Activated CD4-positive, CD25-positive, alpha-beta regulatory T cell (primary cell): Measurements from ENCODE around the gene CIC.
A peak's percentile ranks its signal among the peaks of the same experiment; 100 is the strongest.
"Not testable (repeated sequence)": the region's sequence is repeated elsewhere in the genome, so short reads cannot be mapped to it uniquely, and the experiment has no call there.

Experiments used
- DNase-seq, 4 experiments: peaks; one replicate each; lab custom pipeline; 2025; lab: John Stamatoyannopoulos, UW

CIC gene

GRCh38 chr19:42255766-42256745 lies 13.0 kb upstream of the CIC start:
- DNase-seq = no peak

- not testable (repeated sequence) for DNase-seq
Measured at GRCh38 chr19:42257842-42258241, 11.2 kb upstream of the CIC start.

GRCh38 chr19:42261763-42262162 lies 7.3 kb upstream of the CIC start:
- DNase-seq = no peak

GRCh38 chr19:42266105-42266504 lies 2.9 kb upstream of the CIC start:
- DNase-seq = not testable (repeated sequence)

DNA sequence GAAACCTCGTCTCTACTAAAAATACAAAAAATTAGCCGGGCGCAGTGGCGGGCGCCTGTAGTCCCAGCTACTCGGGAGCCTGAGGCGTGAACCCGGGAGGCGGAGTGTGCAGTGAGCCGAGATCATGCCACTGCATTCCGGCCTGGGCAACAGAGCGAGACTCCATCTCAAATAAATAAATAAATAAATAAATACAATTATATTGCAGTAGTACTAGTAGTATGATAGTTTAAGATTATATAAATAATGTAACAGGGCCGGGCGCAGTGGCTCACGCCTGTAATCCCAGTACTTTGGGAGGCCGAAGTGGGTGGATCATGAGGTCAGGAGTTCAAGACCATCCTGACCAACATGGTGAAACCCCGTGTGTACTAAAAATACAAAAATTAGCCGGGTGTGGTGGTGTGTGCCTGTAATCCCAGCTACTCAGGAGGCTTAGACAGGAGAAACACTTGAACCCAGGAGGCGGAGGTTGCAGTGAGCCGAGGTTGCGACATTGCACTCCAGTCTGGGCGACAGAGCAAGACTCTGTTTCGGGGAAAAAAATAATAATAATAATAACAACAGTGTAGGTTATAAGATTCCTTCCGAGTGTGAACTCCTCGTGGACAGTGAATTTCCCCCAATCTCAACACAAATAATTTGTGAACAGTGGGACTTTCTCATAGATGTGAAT lies 2.0 kb upstream of the CIC start:
- DNase-seq = not testable (repeated sequence)

DNA sequence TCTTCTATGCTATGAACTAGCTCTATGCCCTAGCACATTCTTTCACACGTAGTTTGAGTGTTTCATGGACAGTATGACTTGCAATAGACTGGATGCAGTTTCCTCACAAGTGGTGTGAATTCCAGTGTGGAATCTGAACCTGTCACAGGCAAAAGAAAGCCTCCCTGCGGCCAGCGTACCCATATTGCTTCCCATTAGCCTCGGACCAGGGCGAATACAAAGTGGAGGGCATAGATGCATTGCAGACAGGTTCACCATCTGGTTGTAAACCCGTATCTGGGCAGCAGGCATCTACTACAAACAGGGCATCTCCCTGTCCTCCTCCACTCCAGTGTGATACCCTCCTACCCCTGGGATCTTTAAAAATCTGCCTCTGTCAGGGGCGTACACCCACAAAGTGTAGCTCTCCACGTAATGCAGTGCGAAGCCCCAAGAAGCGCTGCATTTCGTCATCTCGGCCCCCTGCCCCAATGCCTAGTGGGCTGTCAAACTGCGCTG lies 1.4 kb upstream of the CIC start:
- no peak for DNase-seq

- DNase-seq = peak; percentile 92 to 98 (median 96)
Measured at GRCh38 chr19:42268142-42268703, 829 bp upstream of the CIC start.

GRCh38 chr19:42269478-42270345 lies 660 bp downstream of the CIC start:
- no peak for DNase-seq

DNA sequence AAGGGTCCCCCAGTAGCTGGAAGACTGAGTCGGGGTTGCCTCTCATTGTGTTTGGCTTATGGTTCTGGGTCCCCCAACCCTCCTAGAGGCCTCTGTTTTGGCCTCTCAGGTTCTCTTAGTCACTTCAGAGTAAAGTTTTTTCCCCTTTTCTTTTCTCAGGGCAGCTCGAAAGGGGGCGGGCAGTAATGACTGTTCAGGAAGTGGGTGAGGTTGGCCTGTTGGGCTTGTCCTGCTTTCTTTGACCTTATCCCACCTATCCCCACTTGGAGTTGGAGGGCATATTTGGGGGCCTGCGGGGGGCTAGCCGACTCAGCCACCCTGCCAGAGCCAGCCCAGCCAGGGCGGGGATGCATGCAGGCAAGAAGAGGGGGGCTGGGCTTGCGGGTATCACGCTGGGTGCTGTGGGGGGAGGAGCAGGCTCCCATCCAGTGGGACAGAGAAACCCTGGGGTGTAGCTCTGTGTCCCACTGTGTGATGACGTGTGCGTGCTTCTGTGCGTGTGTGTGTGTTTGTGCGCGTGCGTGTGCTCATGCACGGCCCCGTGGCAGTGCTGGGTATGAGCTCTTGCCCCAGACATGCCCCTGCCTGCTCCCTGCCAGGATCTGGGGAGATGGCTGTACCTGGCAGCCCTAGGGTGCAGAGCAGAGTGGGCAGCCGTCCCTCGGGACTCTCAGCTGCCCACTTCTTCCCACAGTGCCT lies 1.4 kb downstream of the CIC start:
- DNase-seq = peak in 3 of 4 experiments; percentile 25 to 35 (median 32)

- DNase-seq = no peak
Measured at GRCh38 chr19:42271045-42271419, 2.0 kb downstream of the CIC start.

DNA sequence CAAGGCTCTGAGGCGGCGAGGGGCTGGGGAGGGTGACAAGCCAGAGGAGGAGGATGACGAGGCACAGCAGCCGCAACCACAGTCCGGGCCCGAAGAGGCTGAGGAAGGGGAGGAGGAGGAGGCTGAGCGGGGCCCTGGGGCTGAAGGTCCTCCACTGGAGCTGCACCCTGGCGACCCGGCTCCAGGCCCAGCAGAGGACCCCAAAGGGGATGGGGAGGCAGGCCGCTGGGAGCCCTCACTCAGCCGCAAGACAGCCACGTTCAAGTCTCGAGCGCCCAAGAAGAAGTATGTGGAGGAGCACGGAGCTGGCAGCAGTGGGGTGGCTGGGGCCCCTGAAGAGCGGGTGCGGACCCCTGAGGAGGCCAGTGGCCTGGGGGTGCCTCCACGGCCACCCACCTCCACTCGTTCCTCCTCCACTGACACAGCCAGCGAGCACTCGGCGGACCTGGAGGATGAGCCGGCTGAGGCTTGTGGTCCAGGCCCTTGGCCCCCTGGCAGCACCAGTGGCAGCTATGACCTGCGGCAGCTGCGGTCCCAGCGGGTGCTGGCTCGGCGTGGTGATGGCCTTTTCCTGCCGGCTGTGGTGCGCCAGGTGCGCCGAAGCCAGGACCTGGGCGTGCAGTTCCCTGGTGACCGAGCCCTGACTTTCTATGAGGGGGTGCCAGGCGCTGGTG lies 2.9 kb downstream of the CIC start:
- no peak for DNase-seq

- no peak for DNase-seq
Measured at GRCh38 chr19:42272535-42272897, 3.5 kb downstream of the CIC start.

DNA sequence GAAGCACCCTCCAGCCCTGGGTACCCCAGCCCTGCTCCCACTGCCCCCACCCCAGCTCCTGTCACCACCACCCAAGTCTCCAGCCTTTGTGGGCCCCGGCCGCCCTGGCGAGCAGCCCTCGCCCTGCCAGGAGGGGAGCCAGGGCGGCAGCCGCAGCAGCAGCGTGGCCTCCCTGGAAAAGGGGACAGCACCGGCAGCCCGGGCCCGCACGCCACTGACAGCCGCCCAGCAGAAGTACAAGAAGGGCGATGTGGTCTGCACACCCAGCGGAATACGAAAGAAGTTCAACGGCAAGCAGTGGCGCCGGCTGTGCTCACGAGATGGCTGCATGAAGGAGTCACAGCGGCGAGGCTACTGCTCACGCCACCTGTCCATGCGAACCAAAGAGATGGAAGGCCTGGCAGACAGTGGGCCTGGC lies 3.9 kb downstream of the CIC start:
- DNase-seq = no peak

GRCh38 chr19:42273407-42274064 lies 4.5 kb downstream of the CIC start:
- no peak for DNase-seq

GRCh38 chr19:42274065-42274682 lies 5.1 kb downstream of the CIC start:
- DNase-seq = no peak

- no peak for DNase-seq
Measured at GRCh38 chr19:42275103-42275502, 6.1 kb downstream of the CIC start.

GRCh38 chr19:42275517-42275916 lies 6.5 kb downstream of the CIC start:
- DNase-seq = no peak

DNA sequence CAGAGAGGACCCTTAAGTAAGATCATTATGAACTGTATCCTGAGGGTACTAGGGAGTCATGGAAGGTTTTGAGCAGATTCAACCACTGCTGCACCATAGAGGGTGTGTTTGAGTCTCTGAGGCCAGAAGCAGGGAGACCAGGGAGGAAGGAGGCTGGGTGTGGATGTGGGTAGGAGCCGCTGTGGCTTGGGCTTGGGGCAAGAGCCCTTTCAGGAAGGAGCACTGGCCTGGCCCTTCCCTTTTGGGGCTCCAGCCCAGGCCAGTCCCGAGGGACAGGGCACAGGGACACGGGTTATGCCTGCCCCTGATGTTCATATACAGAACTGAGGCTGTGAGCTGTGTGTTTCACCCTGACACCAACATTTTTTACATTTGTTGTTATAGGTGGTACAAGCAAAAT lies 7.2 kb downstream of the CIC start:
- DNase-seq = no peak

DNA sequence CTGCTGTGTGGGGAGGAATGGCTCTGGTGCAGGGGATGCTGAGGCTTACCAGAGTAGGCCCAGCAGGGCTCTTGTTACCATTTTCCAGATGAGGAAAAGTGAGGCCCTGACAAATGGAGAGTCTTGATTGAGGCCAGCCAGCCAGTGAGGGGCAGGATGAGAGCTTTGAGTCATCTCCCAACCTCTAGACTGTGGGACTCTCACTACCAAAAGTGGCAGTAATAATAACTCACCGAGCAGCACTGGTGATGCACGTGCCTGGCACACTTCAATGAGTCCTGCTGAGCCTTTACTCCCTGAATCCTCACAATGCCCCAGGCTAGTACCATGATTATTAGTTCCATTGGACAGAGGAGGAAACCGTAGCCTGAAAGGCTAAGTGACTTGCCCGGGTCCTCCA lies 7.8 kb downstream of the CIC start:
- no peak for DNase-seq
